Activated naive CD4-positive, alpha-beta T cell treated with anti-CD3 and anti-CD28 coated beads, Interleukin-2, amount 50 U/mL, for 16 hours (primary cell): ENCODE measurements around the gene HOXC4.
A peak's percentile ranks its signal among the peaks of the same experiment; 100 is the strongest.

Experiments used
- DNase-seq: peaks from one replicate; pipeline ENCODE4 v3.0.0-alpha.2; 2020

HOXC4 gene

DNA sequence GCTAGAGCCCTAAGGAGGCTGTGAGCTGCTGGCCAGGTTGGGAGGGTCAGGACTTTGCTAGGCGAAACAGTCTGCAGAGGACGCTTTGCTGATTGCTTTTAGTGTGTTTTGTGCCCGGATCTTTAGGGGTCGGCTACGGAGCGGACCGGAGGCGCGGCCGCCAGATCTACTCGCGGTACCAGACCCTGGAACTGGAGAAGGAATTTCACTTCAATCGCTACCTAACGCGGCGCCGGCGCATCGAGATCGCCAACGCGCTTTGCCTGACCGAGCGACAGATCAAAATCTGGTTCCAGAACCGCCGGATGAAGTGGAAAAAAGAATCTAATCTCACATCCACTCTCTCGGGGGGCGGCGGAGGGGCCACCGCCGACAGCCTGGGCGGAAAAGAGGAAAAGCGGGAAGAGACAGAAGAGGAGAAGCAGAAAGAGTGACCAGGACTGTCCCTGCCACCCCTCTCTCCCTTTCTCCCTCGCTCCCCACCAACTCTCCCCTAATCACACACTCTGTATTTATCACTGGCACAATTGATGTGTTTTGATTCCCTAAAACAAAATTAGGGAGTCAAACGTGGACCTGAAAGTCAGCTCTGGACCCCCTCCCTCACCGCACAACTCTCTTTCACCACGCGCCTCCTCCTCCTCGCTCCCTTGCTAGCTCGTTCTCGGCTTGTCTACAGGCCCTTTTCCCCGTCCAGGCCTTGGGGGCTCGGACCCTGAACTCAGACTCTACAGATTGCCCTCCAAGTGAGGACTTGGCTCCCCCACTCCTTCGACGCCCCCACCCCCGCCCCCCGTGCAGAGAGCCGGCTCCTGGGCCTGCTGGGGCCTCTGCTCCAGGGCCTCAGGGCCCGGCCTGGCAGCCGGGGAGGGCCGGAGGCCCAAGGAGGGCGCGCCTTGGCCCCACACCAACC lies 23.9 kb upstream of the HOXC4 start:
- DNase-seq = no peak

DNA sequence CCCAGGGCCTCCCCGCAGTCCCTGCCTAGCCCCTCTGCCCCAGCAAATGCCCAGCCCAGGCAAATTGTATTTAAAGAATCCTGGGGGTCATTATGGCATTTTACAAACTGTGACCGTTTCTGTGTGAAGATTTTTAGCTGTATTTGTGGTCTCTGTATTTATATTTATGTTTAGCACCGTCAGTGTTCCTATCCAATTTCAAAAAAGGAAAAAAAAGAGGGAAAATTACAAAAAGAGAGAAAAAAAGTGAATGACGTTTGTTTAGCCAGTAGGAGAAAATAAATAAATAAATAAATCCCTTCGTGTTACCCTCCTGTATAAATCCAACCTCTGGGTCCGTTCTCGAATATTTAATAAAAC lies 23.2 kb upstream of the HOXC4 start:
- DNase-seq = no peak

DNA sequence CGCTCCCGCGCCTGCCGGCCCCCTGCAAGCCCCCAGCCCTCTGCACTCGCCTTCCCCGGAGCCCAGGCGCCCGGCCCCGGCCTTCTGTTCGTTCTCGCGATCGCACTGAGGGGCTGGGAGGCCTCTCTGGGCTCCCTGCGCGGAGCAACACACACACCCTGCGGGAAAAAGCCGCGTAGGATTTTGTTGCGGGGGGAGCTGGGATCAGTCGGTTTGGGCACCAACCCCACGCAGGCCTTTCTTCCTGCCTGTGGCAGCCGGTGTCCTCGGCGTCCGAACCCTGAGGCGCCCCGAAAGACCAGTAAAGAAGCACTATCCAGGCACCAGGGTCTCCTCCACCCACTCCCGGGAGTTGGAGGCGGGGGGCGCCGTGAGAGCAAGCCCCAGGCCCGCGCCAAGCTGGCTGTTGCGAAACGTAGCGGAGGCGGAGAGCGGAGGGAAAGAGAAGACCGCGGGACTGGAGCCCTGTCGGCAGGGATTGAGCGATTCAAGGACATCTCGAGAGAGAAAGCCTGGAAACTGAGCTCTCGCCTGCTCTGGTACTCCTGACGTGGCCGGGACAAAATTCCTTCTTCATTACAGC lies 22.7 kb upstream of the HOXC4 start:
- no peak for DNase-seq

DNA sequence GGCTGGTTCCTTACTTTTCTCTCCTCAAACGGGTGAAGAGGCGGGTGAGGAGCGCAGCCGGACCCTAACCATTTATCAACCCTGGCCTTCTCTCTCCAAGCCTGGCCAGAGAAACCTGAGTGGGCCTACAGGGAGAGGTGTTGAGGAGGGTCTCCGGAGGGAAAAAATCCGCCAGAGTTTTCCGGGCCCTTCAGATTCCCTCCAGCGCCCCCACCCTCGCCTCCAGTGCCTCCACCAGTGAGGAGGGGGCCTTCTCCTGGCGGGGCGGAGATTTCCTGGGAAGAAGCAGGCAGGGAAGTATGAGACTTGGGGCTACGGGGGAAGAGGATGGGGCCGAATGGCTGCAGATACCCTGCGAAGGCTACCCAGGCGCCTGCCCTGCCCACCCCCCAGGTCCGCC lies 22.2 kb upstream of the HOXC4 start:
- no peak for DNase-seq

DNA sequence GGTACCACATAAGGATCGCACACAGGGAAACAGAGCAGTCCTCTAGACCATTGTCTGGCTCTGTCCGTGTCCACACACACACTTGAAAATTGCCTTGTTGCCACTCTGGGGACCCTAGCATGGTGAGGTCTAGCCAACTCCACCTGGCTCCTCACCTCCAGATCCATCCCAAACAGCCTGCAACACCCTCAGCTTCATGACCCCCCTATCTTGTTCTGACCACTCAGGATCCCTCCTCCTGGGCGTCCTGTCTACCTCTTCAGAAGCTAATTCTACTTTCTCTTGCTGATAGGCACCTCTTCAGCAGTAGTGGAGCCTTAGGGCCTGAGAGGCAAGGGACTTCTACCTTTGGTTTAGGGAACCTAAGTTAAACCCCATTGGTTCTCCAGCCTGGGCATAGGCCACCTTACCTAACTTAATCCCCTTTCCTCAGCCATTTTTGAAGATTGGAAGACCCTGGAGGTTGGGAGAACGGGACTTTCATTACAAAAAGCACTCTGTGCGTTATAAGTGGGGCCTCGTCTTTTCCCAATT lies 21.5 kb upstream of the HOXC4 start:
- no peak for DNase-seq

DNA sequence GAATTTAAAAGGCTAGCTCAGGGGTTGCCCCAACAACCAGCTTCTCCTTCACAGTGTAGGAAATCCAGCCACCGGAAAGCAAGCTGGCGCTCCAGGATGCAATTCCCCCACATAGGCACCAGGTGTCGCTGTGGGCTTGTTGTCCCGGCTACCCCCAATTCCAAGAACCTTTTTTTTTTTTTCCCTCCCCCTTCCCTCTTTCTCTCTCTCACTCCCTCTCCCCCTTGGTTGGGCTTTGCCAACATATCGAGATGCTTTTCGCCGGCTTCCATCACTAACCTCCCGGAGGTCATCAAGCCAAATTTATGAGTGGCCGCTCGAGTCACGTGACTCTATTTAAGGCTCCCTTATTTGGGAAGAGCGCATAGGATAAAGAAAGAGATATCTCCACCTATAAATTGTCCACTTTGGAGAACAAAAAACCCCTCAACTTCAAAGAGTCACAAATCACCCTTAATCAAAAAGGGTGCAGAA lies 21.0 kb upstream of the HOXC4 start, which contains the start of gene HOXC5:
HOXC5 (plus strand) TSS at position 424 of the 474 bp plus-strand sequence. CDS start 73 bp downstream, outside the sequence.
- DNase-seq = peak; percentile 57

DNA sequence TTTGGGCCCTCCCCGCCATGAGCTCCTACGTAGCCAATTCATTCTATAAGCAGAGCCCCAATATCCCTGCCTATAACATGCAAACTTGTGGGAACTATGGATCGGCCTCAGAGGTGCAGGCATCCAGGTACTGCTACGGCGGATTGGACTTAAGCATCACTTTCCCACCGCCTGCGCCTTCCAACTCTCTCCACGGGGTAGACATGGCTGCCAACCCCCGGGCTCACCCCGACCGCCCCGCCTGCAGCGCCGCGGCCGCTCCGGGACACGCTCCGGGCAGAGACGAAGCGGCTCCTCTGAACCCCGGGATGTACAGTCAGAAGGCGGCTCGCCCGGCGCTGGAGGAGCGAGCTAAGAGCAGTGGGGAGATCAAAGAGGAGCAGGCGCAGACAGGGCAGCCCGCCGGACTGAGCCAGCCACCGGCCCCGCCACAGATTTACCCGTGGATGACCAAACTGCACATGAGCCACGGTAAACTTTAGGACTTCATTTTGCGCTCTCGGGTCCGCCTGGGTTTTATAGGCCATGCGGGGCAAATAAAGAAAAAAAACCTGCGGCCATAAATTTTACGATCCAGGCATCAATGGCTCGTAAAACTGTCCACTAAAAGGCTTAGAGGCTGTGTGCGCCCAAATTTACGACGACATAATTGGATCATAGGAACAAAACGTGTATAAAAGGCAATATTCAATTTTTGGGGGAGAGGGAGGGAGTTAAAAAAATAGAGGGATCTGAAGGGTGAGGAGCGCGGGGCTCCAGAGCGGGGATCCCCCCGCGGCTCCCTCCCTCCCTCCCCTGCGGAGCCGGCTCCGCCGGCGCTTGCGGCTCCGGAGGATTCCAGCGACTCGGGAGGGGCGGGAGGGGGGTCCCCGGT lies 20.3 kb upstream of the HOXC4 start:
- DNase-seq = no peak

DNA sequence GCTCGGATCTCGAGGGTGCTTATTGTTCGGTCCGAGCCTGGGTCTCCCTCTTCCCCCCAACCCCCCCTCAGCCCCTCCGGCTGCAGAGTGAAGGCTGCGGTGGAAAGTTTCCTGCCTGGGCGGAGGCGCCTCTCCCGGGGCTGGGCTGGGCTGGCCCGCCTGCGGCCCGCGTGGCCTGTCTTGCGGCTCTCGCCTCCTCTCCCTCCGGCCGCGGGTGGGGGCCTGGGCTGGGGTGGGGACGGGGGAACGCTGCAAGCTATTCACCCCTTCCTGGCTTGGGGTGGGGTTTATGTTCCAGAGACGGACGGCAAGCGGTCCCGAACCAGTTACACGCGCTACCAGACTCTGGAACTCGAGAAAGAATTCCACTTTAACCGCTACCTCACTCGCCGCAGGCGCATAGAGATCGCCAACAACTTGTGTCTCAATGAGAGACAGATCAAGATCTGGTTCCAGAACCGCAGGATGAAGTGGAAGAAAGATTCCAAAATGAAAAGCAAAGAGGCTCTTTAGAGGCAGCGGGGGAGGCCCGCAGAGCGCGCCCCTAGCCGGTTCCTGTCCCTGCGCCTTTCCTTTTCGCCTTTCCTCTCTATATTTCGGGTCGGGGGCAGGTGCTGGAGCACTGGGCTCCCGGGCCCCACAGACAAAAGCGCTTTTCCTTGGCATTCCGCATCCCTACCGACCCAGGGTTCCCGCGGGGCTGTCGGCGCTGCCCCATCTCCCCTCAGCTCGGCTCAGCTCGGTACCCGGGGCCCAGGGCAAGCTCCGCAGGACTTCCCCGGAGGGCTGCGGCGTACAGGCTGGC lies 19.5 kb upstream of the HOXC4 start:
- DNase-seq = no peak

DNA sequence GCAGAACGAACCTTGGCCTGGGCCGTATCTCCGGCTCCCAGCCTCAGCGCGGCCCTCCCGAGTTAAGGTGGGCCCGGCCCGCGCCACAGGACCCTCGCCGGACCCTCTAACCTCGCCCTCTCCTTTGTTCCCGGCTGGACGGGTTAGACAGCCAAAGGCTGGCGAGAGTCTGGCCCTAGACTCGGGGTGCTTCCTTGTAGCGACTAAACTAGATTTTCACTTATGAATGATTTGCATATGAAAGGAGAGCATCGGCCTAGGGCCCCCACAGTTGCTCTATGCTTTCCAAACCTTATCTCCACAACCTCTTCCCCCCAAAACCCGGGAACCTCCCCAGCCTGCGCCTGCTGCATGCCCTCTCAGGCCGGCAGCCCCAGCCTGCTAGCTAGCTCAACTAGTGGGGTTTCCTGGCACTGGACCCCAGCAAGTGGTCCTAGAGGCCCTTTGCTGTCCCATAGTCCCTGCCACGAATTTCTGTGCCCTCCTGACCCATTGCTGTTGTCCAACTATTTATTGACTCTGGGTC lies 18.8 kb upstream of the HOXC4 start:
- no peak for DNase-seq

DNA sequence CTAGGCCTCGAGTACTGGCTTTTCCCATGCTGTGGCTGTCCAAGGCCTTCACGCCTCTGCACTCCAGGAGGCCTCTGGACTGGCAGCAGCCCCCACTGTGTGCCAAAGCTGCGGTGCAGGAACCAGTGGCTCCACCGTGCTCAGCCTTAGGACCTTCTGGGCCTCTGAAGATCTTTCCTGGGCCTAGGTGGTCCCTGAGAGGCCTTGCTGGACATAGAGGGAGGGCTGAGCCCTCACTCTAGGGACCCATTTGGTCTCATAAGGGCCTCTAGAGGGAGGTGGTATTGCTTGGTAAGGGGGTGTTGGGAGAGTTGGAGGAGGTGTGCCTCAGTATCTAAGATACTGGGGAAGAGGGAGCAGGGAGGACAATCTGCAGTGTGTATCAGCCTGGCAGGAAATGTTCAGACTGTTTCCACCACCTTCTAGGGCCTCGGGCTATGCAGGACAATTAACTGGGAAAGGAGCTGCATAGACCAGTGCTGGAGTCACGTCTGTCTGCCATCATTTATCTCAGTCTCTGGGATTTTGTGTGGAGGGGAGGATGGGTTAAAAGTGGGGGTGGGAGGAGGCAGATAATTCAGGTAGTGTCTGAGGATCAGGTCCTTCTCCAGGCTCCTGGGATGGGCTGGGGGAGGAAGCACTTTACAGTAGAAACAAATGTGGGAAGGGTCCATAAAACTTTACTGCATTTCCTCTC lies 17.9 kb upstream of the HOXC4 start:
- no peak for DNase-seq

DNA sequence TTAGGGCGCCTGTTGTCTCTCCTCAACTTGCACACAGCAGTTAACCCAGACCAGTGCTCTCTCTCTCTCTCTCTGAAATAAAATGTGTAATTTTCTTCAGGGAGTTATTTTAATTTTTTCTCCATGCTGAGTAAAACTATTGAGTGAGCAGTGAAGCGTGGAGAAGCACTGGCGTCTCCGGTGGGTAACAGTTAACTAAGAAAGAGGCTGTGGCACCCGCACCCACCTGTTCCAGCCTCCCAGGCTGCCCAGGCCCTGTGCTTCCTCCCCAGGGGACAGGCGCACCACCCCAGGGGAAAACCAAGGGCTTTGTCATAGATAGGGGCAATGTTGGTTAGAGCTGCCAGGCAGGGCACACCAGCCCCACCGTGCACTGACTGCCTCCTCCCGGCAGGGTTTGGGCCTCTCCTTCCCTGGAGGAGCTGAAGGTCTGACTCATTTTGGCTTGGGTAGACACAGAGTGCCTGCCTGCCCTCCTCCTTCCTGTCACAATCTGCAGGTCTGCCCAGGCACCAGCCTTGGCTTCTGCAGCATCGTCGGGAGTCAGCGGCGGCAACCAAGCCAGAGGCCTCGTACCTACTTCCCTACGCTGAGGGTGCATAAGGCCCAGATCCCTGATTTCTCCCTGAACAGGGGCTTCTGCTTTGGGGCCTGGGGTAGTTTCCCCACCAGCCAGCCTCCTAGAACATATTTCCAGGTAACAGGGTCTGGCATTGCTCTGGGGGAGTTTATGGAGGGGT lies 16.8 kb upstream of the HOXC4 start:
- DNase-seq = no peak

DNA sequence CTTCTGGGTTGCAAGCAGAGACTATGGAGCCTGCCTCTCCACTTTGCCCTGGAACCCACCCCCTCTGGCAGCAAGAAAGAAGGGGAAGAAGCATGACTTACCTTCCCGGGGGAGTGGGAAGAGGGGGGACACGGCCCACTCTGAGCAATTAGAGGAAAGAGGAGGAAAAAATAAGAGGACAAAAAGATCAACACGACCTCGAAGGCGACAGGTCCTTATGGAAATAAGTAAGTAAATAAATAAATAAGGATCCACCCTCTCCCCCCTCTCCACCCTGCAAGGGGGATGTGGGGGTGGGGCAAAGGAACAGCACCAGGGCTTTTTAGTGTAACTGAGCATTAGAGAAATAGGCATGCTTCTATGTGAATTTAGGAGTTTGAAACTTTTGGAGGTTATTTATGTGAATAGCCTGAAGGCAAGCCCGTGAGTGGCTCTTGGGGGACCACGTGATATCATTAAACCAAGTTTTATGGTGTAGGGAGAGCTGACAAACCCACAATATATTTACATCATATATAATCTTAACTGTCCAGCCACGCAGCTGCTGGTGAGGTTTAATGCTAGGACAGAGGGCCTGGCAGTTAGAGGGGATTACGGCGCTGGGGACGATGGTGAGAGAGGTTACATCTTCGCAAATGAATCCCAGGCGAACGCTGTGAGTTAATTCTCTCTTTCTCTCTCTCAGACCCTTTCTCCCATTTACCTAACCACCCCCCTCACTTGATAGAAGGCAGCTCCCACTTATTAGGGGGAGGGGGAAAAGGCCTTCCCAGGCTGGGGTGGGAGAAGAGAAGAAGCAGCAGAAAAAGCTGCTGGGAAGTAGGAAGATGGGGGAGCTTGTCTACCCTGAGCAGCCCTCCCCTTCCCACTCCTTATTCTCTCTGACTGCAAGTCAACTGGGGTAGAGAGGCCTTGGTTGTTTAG lies 16.0 kb upstream of the HOXC4 start:
- no peak for DNase-seq

DNA sequence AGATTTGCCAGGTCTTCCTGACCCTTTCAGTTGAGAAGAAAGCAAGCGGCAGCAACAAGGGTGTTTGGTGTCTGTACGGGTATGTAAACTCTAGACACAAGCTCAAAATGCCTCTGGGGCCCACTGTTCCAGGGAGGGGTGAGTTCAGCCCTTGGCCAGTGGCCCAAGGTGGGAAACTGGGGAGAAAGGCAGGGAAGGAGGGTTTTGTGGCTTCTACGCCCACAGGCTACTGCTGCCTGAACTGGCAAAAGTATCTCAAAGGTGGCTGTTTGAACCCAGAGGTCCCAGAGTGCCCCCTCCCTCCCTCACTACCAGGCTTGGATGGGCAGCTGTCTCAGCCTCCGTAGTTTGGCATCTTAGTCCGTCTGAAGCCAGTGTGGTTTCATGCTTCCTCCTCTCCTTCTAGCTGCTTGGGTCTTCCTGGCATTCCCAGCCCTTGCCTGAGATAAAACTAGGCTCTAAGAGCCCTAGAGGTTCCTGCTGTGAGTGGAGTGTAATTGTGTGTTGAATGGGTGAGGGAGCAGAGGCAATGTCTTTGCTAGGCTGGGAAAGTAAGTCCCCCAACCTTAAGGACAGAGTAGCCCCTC lies 15.3 kb upstream of the HOXC4 start:
- DNase-seq = no peak

DNA sequence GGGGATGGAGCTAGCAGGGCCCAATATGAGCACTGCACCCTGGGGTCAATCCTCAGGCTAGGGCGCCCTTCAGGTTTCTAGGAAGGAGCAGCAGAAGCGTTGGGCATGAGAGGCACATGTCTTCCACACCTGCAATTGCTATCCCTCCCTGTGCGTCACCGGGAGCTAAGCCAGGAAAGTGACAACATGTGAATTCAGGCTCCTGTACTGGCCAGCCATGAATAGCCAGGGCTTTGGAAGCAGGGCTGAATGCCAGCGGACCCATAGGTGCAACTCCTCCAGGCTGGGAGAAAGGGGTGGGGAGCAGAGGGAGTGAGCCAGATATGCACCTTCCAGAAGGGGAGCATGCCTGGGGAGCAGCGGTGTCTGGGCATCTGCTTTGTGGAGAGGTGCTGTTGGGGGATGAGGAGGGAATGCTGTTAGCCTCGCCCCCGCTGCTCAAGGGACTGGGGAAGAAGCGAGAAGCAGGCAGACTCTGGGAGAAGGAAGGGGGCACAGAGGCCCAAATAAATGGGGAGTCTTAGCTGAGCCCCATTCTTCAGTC lies 14.7 kb upstream of the HOXC4 start:
- DNase-seq = no peak

DNA sequence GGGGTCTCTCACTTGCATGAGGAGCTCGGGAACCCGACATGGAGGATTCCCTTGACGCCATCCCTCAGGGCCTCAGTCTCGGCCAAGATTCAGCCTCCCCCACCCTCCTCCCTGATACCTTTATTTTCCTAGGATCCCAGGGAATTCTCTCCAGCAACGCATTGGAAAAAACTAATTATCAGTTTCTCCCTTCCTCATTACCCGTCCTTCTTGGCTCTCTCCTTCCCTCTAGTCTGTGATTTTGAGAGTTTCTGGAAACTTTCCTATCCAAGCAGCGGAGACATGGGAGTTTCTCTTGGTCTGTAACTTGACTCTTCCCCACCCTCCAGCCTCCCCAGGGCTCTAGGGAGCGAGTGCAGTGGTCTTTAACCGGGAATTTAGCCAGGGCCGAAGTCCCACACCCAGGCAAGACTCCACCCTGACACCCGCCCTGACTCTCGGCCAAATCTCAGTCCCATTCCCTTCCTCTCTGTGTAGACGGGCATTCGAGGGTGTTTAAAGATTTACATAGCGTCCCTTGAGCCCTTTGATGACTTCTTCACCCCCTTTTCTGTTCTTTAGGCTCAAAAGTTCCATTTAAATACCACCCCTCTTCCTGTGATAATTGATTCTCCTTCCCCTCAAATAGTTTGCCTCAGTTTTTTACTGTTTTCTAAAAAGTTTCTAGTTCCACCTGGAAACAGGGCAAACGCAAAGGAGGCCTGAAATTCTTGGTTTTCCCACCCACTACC lies 14.1 kb upstream of the HOXC4 start:
- DNase-seq = no peak

DNA sequence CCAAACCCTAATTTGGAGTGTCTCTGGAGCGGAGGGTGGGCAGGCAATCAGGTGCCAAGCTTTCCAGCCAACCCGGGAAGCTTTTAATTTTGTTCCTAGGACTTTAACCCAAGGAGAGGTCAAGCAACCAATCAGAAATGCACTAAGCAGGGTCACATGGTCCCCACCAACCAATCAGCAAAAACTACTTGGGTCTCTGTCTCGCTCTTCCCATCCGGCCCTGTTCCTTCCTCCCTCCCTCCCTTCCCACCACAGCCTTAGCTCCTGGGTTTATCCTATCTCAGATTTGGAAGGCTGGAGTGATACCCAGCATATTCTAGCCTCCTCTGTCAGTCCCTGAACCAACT lies 13.5 kb upstream of the HOXC4 start:
- no peak for DNase-seq

DNA sequence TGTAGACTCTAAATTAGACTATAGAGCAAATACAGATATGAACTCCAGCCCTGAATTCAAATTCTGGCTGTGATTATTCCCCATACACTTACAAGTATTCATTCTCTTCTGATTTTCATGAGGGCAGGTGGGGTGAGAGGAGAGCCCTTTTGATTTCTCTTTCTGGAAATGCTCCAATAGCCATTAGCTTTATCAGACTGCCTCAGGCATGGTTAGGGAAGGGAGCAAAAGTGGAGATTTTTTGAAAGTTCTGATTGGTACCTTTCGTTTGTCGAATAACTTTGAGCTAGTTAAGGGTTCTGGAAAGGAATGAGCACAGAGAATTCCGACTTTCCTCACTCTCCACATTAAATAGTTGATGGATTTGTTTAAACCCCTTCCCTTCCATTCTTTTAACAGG lies 13.0 kb upstream of the HOXC4 start:
- DNase-seq = no peak

DNA sequence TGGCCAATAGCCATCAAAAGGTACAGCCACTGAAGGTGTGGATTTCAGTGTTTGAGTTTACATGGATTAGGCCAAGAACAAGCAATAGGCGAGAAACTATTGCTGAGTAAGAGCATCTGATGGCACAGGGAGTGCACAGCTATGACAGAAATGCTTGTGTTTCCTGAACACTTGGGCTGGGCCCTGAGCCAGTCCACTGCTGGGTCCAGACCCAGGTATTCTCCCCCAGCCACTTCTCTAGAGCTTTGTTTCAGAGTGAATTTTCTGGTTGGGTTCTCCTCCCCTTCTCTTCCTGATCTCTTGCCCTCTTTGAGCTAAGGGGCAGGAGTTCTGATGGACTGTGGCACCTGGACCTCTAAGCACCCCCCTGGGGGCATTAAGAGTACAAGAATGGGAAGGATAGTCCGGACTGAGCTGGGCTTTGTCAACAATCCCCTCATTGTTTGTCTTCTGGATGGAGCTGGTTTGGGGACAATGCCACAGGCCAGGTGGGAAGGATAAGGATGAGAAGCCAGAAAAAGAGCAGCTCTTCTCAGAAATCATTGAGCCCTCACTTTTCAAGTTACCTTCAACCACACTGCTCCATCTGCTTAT lies 12.4 kb upstream of the HOXC4 start:
- no peak for DNase-seq
